GM12878 (cell line): ENCODE results near the gene CHCHD6. TPM values are rescaled to one million over a fixed set of nuclear protein-coding genes. Genes with fewer than 3 reads are reported as not detected.

Source experiments
- ATAC-seq: fragments of 200-7000 bp; cut with Tn5 transposase; 3 replicates; pipeline ENCODE4 v1.9.1; 2020; ENCODE audit warnings: mild to moderate bottlenecking, moderate library complexity
- BruUV-seq: library from RNA; stranded (reverse); fragments of 400-500 nt; replicated peaks from 2 replicates; lab custom pipeline; 2021; lab: Mats Ljungman, UMichigan
- CTCF ChIA-PET: fragments of 300-600 bp; sonication (Branson Sonifier 250); formaldehyde crosslinking; extraction: SDS; loops from one replicate; lab custom pipeline; 2021; ENCODE audit warnings: inconsistent platforms; lab: Yijun Ruan, JAX
- POLR2A ChIA-PET: fragments of 350-600 bp; formaldehyde crosslinking; extraction: SDS; loops from one replicate; lab custom pipeline; 2021; ENCODE audit warnings: inconsistent platforms; lab: Charles Lee
- RAD21 ChIA-PET: fragments of 300-600 bp; sonication (Branson Sonifier 250); formaldehyde crosslinking; loops from one replicate; lab custom pipeline; 2023; ENCODE audit warnings: antibody characterized with exemption; ENCODE audit not compliant: unreplicated experiment; lab: Charles Lee
- SMC1A ChIA-PET: fragments of 300-600 bp; sonication (Branson Sonifier 250); formaldehyde crosslinking; loops from one replicate; lab custom pipeline; 2023; ENCODE audit not compliant: unreplicated experiment, uncharacterized antibody; lab: Charles Lee
- DNase-seq: peaks from one replicate; pipeline ENCODE4 v3.0.0-alpha.2; 2011; ENCODE audit warnings: low read depth, low spot score
- FAIRE-seq: peaks from 3 replicates; lab custom pipeline; 2011; peaks lifted over from hg19 to GRCh38; lab: Jason Lieb, UNC
- H2AFZ ChIP-seq: 2 replicates; pipeline ENCODE4 v1.6.0; 2011; ENCODE audit warnings: low read depth, low read length, control low read depth; ENCODE audit not compliant: control insufficient read depth
- H3K27ac ChIP-seq: 2 replicates; pipeline ENCODE4 v1.5.1; 2011; ENCODE audit warnings: control low read depth; ENCODE audit not compliant: control insufficient read depth, insufficient read depth
- H3K27me3 ChIP-seq, 2 experiments: replicated peaks in 1 of 2; 2 replicates each; pipeline versions ENCODE4 v1.6.0 to v1.6.1; 2011; ENCODE audit warnings: low read length in 1 of 2; ENCODE audit not compliant: control insufficient read depth in 2 of 2, insufficient read depth in 2 of 2
- H3K36me3 ChIP-seq, 2 experiments: 2 replicates each; pipeline ENCODE4 v1.5.1; 2011; ENCODE audit warnings: low read length in 1 of 2; ENCODE audit not compliant: control insufficient read depth in 2 of 2, insufficient read depth in 2 of 2
- H3K4me1 ChIP-seq: 2 replicates; pipeline ENCODE4 v1.6.1; 2011; ENCODE audit warnings: mild to moderate bottlenecking, low read length, moderate library complexity, mixed read lengths; ENCODE audit not compliant: control insufficient read depth, insufficient read depth
- H3K4me2 ChIP-seq: 2 replicates; pipeline ENCODE4 v1.6.0; 2011; ENCODE audit warnings: control low read depth; ENCODE audit not compliant: control insufficient read depth, insufficient read depth
- H3K4me3 ChIP-seq: fragments of 200-600 bp; sonication (generic); 2 replicates; pipeline ENCODE4 v1.5.1; 2016
- H3K79me2 ChIP-seq: 2 replicates; pipeline ENCODE4 v1.6.0; 2011; ENCODE audit warnings: low read length; ENCODE audit not compliant: control insufficient read depth, insufficient read depth
- H3K9ac ChIP-seq: 2 replicates; pipeline ENCODE4 v1.8.0; 2011; ENCODE audit warnings: low read length, control low read depth, mixed read lengths; ENCODE audit not compliant: control insufficient read depth, insufficient read depth
- H3K9me3 ChIP-seq: replicated peaks from 3 replicates; pipeline ENCODE4 v1.5.1; 2011; ENCODE audit warnings: mild to moderate bottlenecking, low read length; ENCODE audit not compliant: control insufficient read depth, insufficient read depth
- H4K20me1 ChIP-seq: 2 replicates; pipeline ENCODE4 v1.6.0; 2011; ENCODE audit not compliant: control insufficient read depth, insufficient read depth
- BMI1 ChIP-seq: fragments of 450-650 bp; IDR thresholded peaks from 2 replicates; pipeline ENCODE4 v1.6.1; 2016; ENCODE audit warnings: mild to moderate bottlenecking, moderate library complexity, borderline replicate concordance
- DPF2 ChIP-seq: fragments of 450-650 bp; IDR thresholded peaks from 2 replicates; pipeline ENCODE4 v1.6.1; 2017; ENCODE audit warnings: mild to moderate bottlenecking
- EP300 ChIP-seq, 2 experiments: fragments of 150-350 bp in 1 of 2; IDR thresholded peaks; 2 replicates each; pipeline ENCODE4 v1.6.1; 2011 to 2012; ENCODE audit warnings: low read depth in 2 of 2, low read length in 2 of 2, borderline replicate concordance in 1 of 2, improper control_type of control experiment in 1 of 2, inconsistent platforms in 1 of 2; ENCODE audit not compliant: control insufficient read depth in 1 of 2
- IRF5 ChIP-seq: fragments of 450-650 bp; IDR thresholded peaks from 2 replicates; pipeline ENCODE4 v1.6.1; 2017; ENCODE audit warnings: borderline replicate concordance
- NFYA ChIP-seq: IDR thresholded peaks from 2 replicates; pipeline ENCODE4 v1.6.1; 2011; ENCODE audit warnings: low read depth, mild to moderate bottlenecking, low read length, improper control_type of control experiment, borderline replicate concordance
- PAX5 ChIP-seq: IDR thresholded peaks from 2 replicates; pipeline ENCODE4 v1.6.1; 2011; ENCODE audit warnings: low read depth, low read length, borderline replicate concordance
- POLR2A ChIP-seq: IDR thresholded peaks from 2 replicates; pipeline ENCODE4 v1.6.1; 2011; ENCODE audit warnings: low read depth, mild to moderate bottlenecking, low read length
- PRDM15 ChIP-seq: fragments of 450-650 bp; formaldehyde crosslinking; IDR thresholded peaks from 2 replicates; pipeline ENCODE4 v1.4.0; 2020; ENCODE audit warnings: mild to moderate bottlenecking, moderate library complexity
- RAD21 ChIP-seq: IDR thresholded peaks from 2 replicates; pipeline ENCODE4 v1.6.1; 2011; ENCODE audit warnings: mild to moderate bottlenecking, low read depth, low read length, moderate library complexity; ENCODE audit not compliant: insufficient read depth
- ZBED1 ChIP-seq: IDR thresholded peaks from 2 replicates; pipeline ENCODE4 v1.6.1; 2016; ENCODE audit warnings: borderline replicate concordance
- ZBTB11 ChIP-seq: fragments of 450-650 bp; formaldehyde crosslinking; IDR thresholded peaks from 2 replicates; pipeline ENCODE4 v1.5.0; 2022; ENCODE audit warnings: mild to moderate bottlenecking, missing genetic modification characterization
- ZBTB33 ChIP-seq: fragments of 450-650 bp; IDR thresholded peaks from 2 replicates; pipeline ENCODE4 v1.6.1; 2017; ENCODE audit warnings: mild to moderate bottlenecking
- WGBS: methylation state at CpG from one replicate; pipeline ENCODE4 v1.1.6; 2016; ENCODE audit warnings: low lambda C conversion rate; ENCODE audit not compliant: insufficient replicate concordance, insufficient coverage; ENCODE audit errors: missing lambda C conversion rate; 5-methylcytosine and 5-hydroxymethylcytosine counted together
- in situ Hi-C: fragments of 300-500 bp; cut with MboI; formaldehyde crosslinking; loops from 9 replicates; pipeline ENCODE4 v1.14.3; 2018; ENCODE audit warnings: mixed read lengths
- intact Hi-C: fragments of 100-400 bp; cut with micrococcal nuclease; formaldehyde crosslinking; loops from one replicate; pipeline ENCODE4 v1.14.2; 2022; ENCODE audit not compliant: unreplicated experiment
- polyA plus RNA-seq, 11 experiments: library from polyadenylated mRNA; depleted of rRNA in 4 of 11; unstranded in 6 of 11; stranded (reverse) in 5 of 11; fragments of >200 nt; fragmentation: Nextera tagmentation in 4 of 11; fragmentation: Illumina TruSeq in 1 of 11; extraction: Ambion mirVana in 4 of 11; extraction: Trizol in 1 of 11; gene quantifications; 1 replicate in 1 of 11; 2 replicates in 10 of 11; pipeline versions ENCODE4 v1.2.1 to v1.2.3, GENCODE V29; 2011 to 2016; ENCODE audit warnings: inconsistent platforms in 2 of 11, missing spikeins in 2 of 11, low read depth in 1 of 11
- total RNA-seq, 4 experiments: library from RNA; depleted of rRNA in 3 of 4; stranded (reverse); fragments of >200 nt in 3 of 4; fragmentation: Illumina TruSeq in 1 of 4; extraction: Trizol in 1 of 4; gene quantifications; 2 replicates each; pipeline versions ENCODE4 v1.2.1 to v1.2.3, GENCODE V29; 2013 to 2021

Gene CHCHD6
- total and polyA plus RNA-seq, 10 of the 15 experiments (the other 5 are each of a cell fraction or from before 2014, with no cell fraction given): 2.7 to 16.7 (median 12.3) TPM

GRCh38 chr3:126889276-126890201, 185.5 kb downstream of the CHCHD6 start:
- Histone ChIP-seq H3K79me2 (no peaks in the 10 kb centered on the region), H3K27ac (no peak overlapping the region), H3K4me2 (no peak overlapping the region), H4K20me1 (no peaks in the 10 kb centered on the region), H3K9ac (no peak overlapping the region), H3K27me3 (no peaks in the 10 kb centered on the region), H3K9me3 (no peaks in the 10 kb centered on the region), H3K4me3 (no peak overlapping the region), H3K36me3 (no peaks in the 10 kb centered on the region), H3K4me1 (no peaks in the 10 kb centered on the region), H2AFZ (no peak overlapping the region)
- DNase-seq (no peak), ATAC-seq (no peak), FAIRE-seq (no peak)
- intact Hi-C loops (no loop called here), in situ Hi-C loops (no loop called here)
- SMC1A ChIA-PET: interaction anchor here (1.1 kb wide), 1 partner anchor 18 kb away, joined by 3 read pairs; no protein-coding TSS in a partner anchor
- WGBS: 88% methylated on average over 14 of the region's 15 CpGs
- CTCF ChIA-PET: no interaction called here
- RAD21 ChIA-PET: no interaction called here
- no TSS peak for BruUV-seq
- POLR2A ChIA-PET: no interaction called here
- TF ChIP-seq ZBED1: no peak
- TF ChIP-seq PAX5: no peak
- TF ChIP-seq IRF5: no peak
- no peak for TF ChIP-seq PRDM15
- TF ChIP-seq EP300 (IDR thresholded peaks at IDR 0.05; ENCODE audit: borderline replicate concordance in 1 of 2, control insufficient read depth in 1 of 2, low read depth in 2 of 2, low read length in 2 of 2): no peak
- no peak for TF ChIP-seq BMI1
- TF ChIP-seq ZBTB33: no peak
- TF ChIP-seq POLR2A: no peak
- TF ChIP-seq DPF2: no peak
- no peak for TF ChIP-seq RAD21
- no peak for TF ChIP-seq ZBTB11 (CRISPR knock-in tag)
- no peak for TF ChIP-seq NFYA
